Fibroblast of villous mesenchyme (primary cell): ENCODE results near the gene KCNQ1OT1. TPM values are rescaled to one million over a fixed set of nuclear protein-coding genes. Genes with fewer than 3 reads are reported as not detected.

ENCODE experiments used
- DNase-seq: peaks from one replicate; pipeline ENCODE4 v3.0.0-alpha.2; 2010; ENCODE audit warnings: low read depth
- H3K4me3 ChIP-seq: 2 replicates; pipeline ENCODE4 v1.5.1; 2011; ENCODE audit warnings: low read depth, mild to moderate bottlenecking, low read length
- total RNA-seq: library from RNA; depleted of rRNA; stranded (reverse); fragments of >200 nt; gene quantifications from 2 replicates; pipeline ENCODE4 v1.2.3, GENCODE V29; 2012
- TF ChIP-seq, protein P1 (sequence below): IDR thresholded peaks from 2 replicates; pipeline ENCODE4 v1.5.1; 2012; ENCODE audit warnings: low read depth, mild to moderate bottlenecking, low read length; ENCODE audit not compliant: insufficient read depth

KCNQ1OT1 gene
- total RNA-seq, 1 donor = 6.0 TPM

DNA sequence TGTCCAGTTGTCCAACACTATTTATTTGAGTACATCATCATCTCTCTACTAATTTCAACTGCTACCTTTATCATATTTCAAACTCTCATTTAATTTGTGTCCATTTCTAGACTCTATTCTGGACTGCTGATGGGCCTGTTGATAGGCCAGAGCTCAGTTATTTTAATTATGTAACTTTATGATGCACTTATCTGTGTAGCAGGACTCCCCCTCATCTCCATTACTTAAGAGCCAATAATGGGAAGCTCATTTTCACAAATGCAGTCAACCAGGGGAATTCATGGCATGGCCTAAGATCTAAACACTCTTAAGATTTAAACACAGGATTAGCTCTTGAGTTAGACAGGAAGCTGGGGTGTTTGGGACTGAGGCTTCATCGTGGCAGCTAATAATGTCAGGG, 21.4 kb downstream of the KCNQ1OT1 start:
- peak; percentile 51 for DNase-seq
- no peak overlapping the region for H3K4me3 ChIP-seq
- TF ChIP-seq, protein P1, sequence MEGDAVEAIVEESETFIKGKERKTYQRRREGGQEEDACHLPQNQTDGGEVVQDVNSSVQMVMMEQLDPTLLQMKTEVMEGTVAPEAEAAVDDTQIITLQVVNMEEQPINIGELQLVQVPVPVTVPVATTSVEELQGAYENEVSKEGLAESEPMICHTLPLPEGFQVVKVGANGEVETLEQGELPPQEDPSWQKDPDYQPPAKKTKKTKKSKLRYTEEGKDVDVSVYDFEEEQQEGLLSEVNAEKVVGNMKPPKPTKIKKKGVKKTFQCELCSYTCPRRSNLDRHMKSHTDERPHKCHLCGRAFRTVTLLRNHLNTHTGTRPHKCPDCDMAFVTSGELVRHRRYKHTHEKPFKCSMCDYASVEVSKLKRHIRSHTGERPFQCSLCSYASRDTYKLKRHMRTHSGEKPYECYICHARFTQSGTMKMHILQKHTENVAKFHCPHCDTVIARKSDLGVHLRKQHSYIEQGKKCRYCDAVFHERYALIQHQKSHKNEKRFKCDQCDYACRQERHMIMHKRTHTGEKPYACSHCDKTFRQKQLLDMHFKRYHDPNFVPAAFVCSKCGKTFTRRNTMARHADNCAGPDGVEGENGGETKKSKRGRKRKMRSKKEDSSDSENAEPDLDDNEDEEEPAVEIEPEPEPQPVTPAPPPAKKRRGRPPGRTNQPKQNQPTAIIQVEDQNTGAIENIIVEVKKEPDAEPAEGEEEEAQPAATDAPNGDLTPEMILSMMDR = no peak

DNA sequence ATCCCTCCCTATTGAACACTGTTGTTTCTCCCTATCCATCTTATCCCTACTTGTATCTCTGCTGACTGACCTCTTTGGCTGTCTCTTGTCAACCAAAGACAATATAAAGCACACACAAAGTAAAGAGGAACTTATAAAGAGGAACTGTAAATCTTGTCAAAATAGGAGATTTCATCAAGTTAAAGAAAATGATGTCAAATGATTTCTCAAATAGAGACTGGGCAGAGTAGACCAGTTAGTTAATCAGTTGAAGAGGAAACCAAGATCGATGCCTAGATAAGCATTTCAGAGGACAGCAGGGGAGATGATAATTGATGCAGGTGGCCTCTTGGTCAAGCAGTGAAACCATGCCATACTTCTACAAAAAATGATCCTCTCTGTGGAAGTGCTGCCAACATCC, 22.7 kb downstream of the KCNQ1OT1 start:
- DNase-seq = no peak
- no peak overlapping the region for H3K4me3 ChIP-seq
- TF ChIP-seq, protein P1 = no peak

DNA sequence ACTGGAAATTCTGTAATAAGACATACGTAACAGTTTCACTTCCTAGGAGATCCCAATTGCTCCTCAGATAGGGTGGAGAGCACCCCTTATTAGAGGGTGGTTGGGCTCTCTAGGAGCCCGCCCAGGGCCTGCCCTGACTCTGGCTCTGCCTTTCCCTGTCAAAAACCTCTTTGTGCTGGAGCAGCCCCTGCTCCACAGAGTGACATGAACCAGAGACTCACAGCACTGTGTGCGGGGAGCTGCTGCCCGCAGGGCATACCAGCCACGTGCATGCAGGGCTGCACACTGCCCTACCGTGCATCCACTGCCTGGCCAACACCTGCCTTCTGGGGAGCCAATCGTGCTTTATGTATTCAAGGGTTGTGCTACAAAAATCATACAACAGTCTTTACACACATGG, 24.3 kb downstream of the KCNQ1OT1 start:
- no peak overlapping the region for H3K4me3 ChIP-seq
- TF ChIP-seq, protein P1 = no peak
- DNase-seq = no peak

DNA sequence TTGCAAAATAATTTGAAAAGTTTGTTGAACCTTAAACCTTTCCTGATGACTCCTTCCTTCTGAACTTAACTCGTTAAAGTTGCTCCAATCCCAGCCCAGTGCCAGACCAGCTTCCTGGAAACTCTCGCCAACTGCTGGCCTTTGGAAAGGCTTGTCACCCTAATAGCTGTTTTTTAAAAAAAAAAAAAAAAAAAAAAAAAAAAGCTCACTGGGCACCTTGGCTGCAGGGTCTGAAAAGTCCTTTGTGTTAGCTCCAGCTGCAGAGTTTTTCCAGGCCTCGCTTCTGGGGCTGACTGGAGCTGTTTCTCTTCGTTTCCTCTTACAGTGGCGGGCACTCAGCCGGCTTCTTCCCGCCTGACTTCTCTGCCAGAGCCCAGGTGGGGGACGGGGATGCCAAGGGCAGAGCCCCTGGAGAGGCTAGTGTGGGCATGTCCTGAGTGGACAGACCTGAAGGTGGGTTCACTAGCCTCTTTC, 25.1 kb downstream of the KCNQ1OT1 start:
- H3K4me3 ChIP-seq = no peak overlapping the region
- TF ChIP-seq, protein P1 = no peak
- DNase-seq = no peak

DNA sequence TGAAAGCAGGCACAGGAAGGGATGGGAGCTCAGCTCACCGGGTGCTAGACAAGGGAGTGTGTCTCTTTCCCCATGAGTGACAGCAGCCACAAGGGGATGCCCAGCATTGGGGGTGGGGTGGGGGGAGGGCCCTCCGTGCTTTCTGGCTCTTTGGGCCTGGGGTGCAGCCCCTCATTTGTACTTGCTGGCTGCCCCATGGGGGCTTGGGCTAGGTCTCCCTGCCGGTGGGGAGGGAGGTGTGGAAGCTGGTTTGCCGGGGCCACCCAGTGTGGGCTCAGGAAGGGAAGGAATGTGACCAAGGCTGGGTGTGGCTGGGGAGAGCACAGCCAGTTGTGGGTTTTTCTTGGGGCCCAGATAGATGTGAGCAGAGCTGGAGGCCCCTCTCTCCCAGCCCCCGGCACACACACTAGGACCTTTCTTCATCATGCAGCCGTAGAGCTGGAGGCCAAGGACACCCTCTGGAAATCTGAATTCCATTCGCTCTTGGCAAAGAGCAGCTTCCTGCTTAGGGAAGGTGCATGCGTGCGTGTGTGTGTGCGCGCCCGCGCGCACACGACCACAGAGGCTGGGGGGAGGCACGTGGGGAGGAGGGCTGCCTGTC, 25.8 kb downstream of the KCNQ1OT1 start:
- DNase-seq = no peak
- no peak overlapping the region for H3K4me3 ChIP-seq
- TF ChIP-seq, protein P1 = no peak

DNA sequence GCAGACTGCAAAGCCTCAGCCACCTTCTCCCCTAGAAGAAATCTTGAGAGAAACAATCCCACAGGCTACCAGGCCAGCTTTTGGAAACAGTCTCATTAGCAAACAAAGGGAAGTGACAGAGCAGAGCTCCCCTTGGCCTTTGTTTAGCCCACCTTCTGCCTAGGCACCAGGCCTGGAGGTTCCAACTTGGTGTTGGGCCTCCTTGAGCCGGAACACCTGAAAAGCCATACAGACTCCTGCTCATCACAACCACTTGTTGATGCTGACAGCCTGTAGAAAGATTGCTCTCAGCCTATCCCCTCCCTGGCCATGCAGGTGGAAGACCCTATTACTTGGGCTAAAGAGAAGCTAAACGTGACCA, 26.6 kb downstream of the KCNQ1OT1 start:
- no peak for DNase-seq
- TF ChIP-seq, protein P1 = no peak
- no peak overlapping the region for H3K4me3 ChIP-seq
